Measurements from ENCODE around the gene SLC44A5.
"Not testable (repeated sequence)": the region's sequence is repeated elsewhere in the genome, so short reads cannot be mapped to it uniquely, and the experiment has no call there.

Gene SLC44A5

DNA sequence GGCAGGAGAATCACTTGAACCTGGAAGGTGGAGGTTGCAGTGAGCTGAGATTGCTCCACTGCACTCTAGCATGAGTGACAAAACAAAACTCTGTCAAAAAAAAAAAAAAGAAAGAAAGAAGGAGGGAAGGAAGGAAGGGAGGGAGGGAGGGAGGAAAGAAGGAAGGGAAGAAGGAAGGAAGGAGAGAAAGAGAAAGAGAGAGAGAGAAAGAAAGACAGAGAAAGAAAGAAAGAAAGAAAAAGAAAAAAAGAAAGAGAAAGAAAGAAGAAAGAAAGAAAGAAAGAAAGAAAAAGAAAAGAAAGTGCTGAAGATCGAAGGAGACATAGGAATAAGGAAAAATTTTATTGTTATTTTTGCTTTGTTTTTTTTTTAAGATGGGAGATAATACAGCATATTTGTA, 166.7 kb downstream of the SLC44A5 start:
- no peak for DNase-seq

GRCh38 chr1:75440274-75440673, 170.6 kb downstream of the SLC44A5 start:
- DNase-seq = no peak

GRCh38 chr1:75438355-75438754, 172.6 kb downstream of the SLC44A5 start:
- DNase-seq = no peak

DNA sequence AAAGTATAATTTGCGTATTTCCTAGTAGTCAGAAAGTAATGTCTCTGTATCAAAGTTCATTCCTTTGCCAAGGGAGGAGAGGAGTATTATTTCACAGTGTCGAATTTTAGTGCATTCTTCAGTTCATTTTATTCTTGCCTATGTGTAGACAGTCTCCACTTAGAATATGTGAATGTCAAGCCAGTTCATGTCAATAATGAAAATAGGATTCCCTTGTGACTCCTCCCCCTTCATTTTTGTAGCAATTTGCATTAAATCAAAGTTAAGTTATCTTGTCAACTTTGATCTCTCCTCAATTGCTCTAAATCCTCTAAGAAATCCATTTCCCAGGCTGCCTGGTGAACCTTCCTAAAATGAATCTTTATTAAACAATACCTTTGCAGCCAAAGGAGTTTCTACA, 179.1 kb downstream of the SLC44A5 start:
- DNase-seq = no peak

DNA sequence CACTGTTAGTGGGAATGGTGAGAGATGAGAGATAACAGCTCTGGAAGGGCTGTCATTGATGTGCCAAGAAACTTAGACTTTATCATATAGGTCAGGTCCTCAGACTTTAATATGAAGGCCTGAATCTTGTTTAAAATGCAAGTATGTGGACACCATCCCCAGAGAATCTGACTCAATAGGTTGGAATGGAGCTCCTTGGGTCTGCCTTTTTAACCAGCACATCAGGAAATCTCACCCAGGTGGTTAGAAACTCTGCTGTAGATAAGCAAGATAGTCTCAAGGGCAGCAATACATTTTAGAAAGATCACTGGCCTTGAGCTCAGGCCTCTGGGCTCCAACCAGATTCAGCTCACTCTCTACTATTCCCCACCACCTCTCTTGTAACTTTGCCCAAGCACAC, 180.4 kb downstream of the SLC44A5 start:
- no peak for DNase-seq

- DNase-seq = no peak
Measured at GRCh38 chr1:75426688-75427087, 184.2 kb downstream of the SLC44A5 start.

- DNase-seq = no peak
Measured at GRCh38 chr1:75425001-75425650, 185.8 kb downstream of the SLC44A5 start.

DNA sequence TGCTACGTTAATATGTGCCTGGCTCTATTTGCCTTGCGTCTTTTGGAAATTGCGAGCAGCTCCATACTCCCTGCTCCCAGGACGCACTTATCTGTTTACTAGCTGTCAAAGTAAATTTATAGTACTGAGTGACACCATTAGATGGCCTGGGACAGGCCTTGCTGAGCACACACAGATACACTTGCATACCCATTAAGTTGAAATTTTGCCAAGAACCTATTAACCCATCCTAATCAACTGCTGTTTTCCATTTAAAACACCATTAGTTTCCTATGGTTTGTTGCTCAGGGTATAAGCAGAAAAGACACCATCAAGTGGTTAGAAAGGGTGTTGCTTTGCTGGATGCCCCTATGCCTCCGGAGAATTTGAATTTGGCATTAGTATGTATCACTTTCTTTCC, 187.3 kb downstream of the SLC44A5 start:
- no peak for DNase-seq

DNA sequence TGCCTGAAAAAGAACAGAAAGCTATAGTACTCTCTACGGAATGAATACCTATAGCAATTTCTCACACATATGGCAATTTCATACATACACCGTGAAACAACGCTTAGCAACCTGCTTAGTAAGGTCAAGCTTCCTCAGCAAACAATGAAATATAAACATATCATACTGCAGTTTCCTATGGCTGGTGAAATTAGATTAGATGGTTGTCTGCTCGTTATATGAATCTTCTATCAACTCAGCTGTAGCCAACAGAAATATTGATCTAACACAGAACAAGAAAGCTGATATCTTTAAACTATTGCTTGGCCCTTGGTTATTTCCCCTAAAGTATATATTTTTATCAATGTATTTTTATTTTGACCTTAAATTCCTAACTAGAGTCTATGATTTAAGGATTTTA, 187.8 kb downstream of the SLC44A5 start:
- no peak for DNase-seq

DNA sequence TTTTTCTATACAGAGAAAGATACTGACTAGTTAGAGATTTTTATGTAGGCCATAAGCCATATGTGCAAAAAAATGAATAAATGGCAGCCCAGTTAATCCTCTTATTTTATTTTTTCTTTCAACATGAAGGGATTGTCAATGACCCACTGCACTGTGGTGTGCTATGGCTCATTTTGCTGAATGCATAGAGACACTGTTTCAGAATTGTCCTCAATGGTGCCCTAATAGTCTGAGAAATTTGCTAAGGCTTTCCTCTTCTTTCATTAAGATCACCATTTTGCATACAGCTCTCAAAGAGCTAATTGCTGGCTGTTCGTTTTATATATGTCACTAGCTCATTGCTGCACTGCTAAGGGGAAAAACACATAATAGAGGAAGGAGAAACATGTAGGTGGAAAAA, 189.5 kb downstream of the SLC44A5 start:
- no peak for DNase-seq

DNA sequence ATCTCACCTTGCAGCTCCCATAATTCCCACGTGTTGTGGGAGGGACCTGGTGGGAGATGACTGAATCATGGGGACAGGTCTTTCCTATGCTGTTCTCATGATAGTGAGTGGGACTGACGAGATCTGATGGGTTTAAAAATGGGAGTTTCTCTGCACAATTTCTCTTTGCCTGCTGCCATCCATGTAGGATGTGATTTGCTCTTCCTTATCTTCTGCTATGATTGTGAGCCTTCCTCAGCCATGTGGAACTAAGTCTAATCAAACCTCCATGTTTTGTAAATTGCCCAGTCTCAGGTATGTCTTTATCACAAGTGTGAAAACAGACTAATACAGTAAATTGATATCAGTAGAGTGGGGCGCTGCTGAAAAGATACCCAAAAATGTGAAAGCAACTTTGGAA, 195.7 kb downstream of the SLC44A5 start:
- no peak for DNase-seq

GRCh38 chr1:75412616-75413015, 198.3 kb downstream of the SLC44A5 start:
- DNase-seq = no peak

GRCh38 chr1:75404681-75405080, 206.2 kb downstream of the SLC44A5 start:
- not testable (repeated sequence) for DNase-seq

- DNase-seq = not testable (repeated sequence)
Measured at GRCh38 chr1:75403147-75403646, 207.7 kb downstream of the SLC44A5 start.

DNA sequence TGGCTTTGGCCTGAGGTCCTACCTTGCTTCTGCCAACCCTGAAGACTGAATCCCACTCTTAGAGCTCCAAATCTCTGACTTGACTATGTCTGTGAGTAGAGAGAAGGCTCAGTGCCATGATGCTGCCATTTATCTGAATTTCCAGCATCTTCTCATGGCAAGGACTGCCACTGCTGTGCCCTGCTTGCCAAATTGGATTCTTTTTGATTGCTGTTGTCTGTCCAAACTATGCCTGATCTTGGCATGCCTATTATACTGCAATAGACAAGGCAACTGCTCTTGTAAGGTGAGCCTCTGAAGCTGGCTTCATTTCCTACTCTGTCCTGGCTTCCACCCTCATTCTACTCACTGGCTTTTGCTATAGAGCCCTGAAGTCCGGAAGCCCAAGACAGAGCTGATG, 210.2 kb downstream of the SLC44A5 start:
- no peak for DNase-seq

GRCh38 chr1:75396745-75397144, 214.2 kb downstream of the SLC44A5 start:
- no peak for DNase-seq

- DNase-seq = no peak
Measured at GRCh38 chr1:75396260-75396659, 214.7 kb downstream of the SLC44A5 start.

- no peak for DNase-seq
Measured at GRCh38 chr1:75394386-75395139, 216.4 kb downstream of the SLC44A5 start.

- DNase-seq = no peak
Measured at GRCh38 chr1:75392278-75392677, 218.6 kb downstream of the SLC44A5 start.

DNA sequence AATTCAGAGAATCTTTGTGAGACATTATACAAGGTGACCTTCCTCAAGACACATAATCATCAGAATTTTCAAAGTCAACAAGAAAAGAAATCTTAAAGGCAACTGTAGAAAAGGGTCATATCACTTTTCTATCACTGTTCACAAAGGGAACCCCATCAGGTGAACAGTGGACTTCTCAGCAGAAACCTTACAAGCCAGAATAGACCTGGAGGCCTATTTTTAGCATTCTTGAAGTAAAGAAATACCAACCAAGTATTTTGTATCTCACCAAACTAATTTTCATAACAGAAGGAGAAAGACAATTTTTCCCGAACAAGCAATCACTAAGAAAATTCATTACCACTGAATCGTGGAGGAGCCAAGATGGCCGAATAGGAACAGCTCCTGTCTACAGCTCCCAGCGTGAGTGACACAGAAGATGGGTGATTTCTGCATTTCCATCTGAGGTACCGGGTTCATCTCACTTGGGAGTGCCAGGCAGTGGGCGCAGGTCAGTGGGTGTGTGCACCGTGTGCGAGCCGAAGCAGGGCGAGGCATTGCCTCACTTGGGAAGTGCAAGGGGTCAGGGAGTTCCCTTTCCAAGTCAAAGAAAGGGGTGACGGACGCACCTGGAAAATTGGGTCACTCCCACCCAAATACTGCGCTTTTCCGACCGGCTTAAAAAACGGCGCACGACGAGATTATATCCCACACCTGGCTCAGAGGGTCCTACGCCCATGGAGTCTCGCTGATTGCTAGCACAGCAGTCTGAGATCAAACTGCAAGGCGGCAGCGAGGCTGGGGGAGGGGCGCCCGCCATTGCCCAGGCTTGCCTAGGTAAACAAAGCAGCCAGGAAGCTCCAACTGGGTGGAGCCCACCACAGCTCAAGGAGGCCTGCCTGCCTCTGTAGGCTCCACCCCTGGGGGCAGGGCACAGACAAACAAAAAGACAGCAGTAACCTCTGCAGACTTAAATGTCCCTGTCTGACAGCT, 235.2 kb downstream of the SLC44A5 start:
- not testable (repeated sequence) for DNase-seq

GRCh38 chr1:75373542-75374159, 237.3 kb downstream of the SLC44A5 start:
- DNase-seq = no peak

DNA sequence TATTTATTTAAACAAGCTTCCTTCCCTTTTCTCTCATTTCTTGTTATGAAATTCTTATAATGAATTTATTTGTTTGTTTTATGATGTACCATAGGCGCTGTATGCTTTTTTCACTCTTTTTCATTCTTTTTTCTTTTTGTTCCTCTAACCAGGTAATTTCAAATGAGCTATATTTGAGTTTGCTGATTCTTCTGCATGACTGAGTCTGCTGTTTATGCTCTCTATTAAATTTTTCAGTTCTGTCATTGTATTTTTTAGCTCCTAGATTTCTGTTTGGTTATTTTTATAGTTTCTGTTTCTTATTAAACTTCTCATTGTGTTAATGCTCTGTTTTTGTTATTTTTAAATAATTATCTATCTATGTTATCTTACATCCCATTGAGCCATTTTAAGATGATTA, 244.3 kb downstream of the SLC44A5 start:
- no peak for DNase-seq

- DNase-seq = no peak
Measured at GRCh38 chr1:75361260-75361659, 249.7 kb downstream of the SLC44A5 start.
